SH-SY5Y (cell line): Measurements from ENCODE around the gene TSC22D1.

Experiments used
- GATA2 ChIP-seq: IDR thresholded peaks from 2 replicates; pipeline ENCODE4 v1.6.1; 2011; ENCODE audit warnings: mild to moderate bottlenecking, low read depth, low read length
- GATA3 ChIP-seq: IDR thresholded peaks from 2 replicates; pipeline ENCODE4 v1.6.1; 2011; ENCODE audit warnings: low read depth, mild to moderate bottlenecking, low read length, moderate library complexity

The TSC22D1 gene

DNA sequence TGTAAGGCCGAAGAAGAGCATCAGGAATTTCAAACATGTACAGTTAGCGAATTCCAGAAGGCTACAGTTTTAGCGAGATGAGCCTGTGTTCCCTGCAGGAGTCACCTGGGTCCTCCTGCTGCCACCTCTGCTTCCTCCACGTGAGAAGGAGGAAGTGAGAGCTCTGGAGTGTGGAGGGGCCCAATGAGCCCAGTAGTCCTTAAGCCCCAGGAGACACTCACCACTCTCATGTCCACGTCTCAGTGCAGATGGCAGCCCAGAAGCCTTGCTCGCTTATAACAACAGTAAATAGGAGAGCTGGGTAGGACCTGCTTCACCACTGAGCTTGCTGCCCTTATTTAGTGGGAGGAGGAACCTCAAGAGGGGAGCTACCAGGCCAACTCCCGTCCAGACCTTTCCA is 158.3 kb downstream of the TSC22D1 start:
- no peak for TF ChIP-seq GATA2
- TF ChIP-seq GATA3 = no peak

DNA sequence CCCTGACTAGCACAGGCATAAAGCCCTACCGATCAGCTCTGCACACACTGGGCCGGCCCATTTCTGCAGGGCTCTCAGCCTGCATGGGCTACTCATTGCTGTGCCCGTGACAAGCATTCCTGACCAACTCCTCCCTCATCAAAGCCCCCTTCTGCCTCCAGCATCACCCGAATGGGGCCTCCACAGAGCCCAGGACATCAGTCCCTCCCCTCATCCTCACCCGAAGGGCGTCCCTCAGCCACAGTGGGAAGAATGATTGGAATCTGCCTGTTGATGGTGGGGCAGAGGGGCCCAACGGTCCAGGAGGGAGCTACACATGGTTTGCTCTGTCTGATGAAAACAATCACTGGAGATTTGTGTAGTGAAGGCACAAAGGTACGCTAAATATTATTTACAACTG is 158.7 kb downstream of the TSC22D1 start:
- TF ChIP-seq GATA3 (no peak), GATA2 (no peak)

DNA sequence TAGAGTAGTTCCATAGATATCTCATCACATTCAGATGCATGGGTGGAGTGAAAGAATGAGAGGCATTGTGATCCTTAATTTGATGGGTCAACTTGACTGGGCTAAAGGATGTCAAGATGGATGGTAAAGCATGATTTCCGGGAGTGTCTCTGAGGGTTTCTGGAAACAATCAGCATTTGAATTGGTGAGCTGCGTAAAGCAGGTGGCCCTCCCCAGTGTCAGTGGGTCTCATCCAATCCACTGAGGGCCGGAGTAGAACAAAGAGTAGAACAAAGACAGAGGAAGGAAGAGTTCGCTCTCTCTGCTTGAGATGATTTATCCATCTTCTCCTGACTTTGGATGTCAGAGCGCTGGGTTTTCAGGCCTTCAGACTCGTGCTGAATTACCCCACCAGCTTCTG is 159.4 kb downstream of the TSC22D1 start:
- no peak for TF ChIP-seq GATA3
- TF ChIP-seq GATA2 = no peak

DNA sequence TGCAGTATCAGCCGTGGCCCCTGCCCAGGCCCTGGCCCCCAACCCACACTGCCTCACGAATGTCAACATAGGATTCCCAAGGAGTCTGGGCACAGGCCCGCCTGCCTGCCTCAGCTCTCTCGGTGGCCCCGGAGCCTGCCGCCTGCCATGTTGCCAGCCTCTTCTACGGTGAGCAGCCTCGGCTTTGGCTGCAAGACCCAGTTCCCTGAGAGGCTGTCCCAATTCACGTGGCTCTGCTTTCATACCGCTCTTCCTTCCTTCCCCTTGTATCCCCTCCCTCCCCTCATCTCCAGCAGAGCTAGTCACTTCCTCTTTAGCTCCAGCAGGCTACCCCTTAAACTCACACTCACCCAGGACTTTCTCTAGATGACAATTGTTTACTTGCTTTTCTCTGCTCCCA is 159.8 kb downstream of the TSC22D1 start:
- TF ChIP-seq GATA2 (no peak), GATA3 (no peak)

DNA sequence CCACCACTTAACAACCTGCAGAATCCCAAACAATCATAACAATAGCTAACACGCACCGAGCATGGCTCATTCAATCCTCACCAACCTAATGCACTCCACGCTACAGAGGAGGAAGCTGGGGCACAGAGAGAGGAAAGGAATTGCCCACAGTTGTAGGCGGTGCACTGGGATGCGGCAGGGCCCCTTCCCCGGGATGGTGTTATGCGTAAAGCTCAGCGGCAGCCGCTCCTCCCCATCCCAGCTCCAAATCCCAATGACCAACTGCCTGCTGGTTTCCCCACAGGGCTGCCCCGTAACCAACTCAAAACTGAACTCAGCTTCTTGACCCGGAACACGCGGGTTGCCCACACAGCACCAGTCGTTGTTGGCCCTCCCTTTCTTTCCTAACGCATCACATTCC is 160.3 kb downstream of the TSC22D1 start:
- no peak for TF ChIP-seq GATA2
- TF ChIP-seq GATA3 = no peak

DNA sequence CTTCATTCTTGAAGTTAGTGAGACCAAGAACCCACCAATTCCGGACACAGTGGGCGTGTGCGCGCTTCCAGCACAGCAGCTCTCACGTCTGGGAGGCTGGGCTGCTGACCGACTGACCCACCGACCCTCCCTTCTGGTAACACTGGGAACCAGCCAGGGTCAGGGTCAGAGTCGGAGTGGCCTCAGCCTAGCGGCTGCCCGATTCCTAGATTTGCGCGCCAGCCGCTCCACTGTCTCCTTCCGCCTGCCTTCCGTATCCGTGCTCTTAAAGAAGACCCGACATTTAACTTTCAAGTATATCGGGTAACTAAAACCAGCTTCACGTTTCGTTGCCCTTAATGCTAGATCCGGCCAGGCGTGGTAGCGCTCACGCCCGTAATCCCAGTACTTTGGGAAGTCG is 161.4 kb downstream of the TSC22D1 start:
- no peak for TF ChIP-seq GATA2

DNA sequence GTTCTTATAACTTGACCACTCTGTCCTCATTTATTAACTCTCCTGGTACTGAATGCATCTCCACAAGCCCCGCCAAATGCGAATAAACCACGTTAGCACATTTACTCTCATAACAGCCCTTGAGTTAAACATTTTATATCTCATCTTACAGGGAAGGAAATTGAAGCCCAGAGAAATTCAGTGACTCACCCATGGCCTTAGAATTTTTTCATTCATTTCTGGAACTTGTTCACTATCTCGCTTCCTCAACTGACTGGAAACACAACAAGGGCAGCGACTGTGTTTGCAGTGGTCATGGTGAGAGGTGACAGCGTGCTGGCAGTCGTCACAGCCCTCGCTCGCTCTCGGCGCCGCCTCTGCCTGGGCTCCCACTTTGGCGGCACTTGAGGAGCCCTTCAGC is 163.0 kb downstream of the TSC22D1 start:
- TF ChIP-seq GATA2 (no peak), GATA3 (no peak)

DNA sequence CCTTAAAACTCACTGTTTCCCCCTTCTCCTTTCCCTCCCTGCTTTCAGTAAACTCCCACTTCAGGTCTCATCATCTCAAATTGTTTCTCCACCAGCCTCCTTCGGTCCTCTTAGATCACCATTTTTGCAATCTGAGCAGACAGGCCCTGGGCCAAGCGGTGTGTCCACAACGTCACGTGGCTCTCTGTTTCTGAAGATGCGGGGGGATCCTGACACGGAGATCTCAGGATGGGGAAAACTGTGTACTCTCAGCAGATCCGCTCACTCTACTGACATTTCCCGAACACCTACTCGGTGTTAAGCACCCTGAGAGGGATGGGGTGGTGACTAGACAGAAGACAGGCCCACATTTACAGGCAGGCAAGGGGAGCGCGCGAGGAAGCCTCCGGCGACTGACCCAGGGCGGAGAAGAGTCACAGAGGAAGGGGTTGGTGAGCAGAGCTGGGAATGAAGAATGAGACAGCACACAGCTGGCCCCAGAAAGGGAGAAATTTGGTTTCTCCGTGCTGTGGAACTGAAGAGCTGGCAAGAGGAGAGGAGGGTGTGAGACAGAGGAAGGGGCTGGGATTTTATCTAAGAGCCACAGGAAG is 163.7 kb downstream of the TSC22D1 start:
- TF ChIP-seq GATA2 (no peak), GATA3 (no peak)

DNA sequence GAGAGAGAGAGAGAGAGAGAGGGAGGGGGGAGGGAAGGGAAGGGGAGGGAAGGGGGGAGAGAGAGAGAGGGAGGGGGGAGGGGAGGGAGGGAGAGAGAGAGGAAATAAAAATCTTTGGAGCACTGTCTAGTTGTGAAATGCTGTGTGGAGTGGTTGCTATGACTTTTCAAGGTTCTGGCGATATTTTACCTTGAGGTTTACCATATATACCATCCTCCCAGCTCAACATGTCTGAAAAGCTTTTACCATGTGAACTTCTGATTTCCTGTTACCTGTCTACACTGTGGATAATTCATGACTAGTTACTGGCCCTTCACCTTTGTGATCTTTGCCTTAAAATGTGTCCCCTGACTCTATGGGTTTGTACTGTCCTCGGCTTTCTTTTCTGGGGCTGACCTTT is 164.3 kb downstream of the TSC22D1 start:
- no peak for TF ChIP-seq GATA3
- no peak for TF ChIP-seq GATA2

DNA sequence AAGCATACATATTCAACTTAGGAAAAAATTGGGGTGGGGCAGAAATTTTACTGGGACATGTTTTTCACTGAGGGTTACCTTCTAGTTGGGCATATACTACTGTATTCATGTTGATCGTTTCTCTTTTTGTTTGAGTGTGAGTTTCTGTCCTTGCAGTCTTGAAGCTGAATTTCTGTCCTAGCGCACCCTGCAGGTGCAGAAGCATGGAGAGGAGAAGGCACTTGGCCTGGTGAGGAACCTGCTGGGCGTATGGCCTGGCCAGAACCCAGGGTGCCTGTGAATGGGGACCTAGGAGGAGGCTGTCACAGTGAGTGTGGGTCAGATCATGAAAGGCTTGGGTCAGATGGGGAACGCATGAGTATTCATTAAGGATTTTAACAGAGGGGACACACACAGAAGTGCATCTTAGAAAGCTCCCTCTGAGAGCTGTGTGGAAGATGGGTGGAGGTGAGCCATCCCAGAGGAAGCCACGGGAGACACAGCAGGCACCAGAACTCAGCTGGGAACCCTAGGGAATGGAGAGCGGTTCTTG is 165.7 kb downstream of the TSC22D1 start:
- no peak for TF ChIP-seq GATA3

DNA sequence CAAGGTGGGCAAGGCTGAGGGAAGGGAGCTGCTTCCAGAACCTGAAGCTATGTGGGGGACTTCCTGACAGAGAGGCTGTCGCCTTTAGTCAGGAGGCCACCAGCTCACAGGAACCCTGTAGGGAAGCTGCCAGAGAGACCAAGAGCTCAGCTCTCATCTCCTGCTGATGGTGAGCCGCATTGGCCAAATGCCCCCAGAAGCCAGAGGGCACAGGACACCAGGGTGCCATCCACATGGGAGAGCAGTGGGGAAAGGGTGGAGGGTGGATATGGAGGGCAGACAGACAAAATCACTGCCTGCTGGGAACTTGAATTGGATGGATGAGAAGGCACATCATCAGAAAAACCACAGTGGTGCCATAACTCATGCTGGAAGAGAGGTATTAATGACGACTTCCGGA is 166.5 kb downstream of the TSC22D1 start:
- TF ChIP-seq GATA2 = no peak
- no peak for TF ChIP-seq GATA3

DNA sequence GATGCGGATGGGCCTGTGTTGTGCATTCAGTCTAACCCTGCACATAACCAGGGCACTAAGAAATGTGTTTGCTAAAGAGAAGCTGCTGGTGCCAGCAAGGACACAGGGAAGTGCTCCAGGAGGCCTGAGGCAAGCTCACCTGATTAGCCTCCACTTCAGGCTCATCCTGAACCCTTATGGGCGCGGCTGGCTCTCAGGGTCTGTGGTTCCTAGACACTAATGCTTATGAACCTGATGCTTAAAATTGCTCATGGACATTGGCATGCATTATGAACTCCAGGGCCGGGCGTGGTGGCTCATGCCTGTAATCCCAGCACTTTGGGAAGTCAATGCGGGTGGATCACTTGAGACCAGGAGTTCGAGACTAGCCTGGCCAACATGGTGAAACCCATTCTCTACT is 168.2 kb downstream of the TSC22D1 start:
- TF ChIP-seq GATA3 (no peak), GATA2 (no peak)

DNA sequence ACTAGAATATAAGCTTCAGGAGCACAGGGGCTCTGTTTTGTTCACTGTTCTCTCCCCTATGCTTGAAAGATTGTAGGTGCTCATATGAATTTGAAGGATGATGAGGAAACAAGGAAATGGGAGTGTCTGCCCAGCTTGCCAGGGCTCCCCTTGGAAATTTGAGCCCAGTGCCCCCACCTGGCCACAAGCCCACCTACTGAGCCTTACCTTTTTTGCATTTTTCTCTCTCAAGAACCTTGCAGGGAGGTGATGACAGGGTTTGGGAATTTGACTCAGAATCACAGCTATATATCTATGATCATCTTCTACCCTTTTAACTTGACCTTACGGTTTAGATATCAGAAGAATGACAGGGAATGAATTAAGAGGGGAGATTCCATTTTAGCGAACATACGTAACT is 168.8 kb downstream of the TSC22D1 start:
- TF ChIP-seq GATA3 (no peak), GATA2 (no peak)

DNA sequence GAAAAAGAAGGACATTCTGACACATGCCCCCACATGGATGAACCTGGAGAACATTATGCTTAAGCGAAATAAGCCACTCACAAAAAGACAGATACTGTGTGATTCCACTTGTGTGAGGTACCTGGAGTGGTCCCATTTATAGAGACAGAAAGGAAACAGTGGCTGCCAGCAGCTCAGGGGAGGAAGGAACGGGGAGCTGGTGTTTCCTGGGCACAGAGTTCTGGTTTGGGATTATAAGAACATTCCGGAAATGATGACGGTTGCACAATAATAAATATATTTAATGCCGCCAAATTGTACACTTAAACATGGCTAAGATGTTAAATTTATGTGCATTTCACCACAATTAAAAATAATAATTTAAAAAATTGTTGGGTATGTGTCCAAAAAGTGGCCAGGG is 169.5 kb downstream of the TSC22D1 start:
- TF ChIP-seq GATA3 = no peak
- TF ChIP-seq GATA2 = no peak

DNA sequence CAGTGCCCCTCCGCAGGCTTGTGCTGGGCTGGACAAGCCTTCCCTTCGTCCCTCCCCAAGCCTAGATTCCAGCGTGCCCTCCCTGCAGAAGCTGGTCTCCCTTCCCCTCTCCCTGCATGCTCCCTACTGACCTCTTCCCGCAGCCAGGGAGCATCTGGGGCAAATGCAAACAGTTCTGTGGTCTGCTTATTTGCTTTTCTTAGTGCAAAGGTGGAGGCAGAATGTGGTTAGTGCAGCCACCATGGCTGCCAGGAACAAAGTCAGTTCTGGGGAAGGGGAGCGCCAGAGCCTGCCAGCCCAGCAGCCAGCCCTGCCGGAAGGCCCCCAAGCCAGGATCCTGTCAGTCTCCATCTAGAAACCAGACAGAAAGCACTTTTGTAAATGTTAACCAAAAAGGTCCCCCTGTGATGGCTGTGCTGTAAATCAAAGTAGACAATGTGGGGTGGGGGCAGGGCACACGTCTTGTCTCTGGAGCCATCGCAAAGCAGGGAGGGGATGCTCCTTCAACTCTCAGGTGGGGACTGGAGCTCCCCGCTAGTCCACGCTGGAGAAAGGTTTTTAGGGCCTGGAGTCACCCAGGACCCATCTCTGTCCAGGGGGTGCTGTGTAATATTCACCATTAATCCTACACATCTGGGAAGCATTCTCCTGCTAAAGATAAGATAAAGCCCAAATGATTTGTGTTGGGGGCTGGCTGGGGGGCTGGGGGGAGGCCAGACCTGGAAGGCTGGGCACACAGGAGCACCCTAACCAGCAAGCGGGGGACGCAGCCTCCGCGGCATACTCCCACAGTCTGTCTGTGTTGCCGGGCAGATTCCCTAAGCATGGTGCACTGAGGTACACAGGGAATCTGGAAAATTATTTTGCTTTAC is 171.6 kb downstream of the TSC22D1 start:
- TF ChIP-seq GATA3 (no peak; the same call in 1 of the 2 replicates), GATA2 (peak; percentile 94)
